ENCODE measurements around the gene NDUFS8. TPM values are rescaled to one million over a fixed set of nuclear protein-coding genes. Genes with fewer than 3 reads are reported as not detected.

Gene NDUFS8
- total RNA-seq, 1 donor from 2014 or later, result 93.7 TPM

DNA sequence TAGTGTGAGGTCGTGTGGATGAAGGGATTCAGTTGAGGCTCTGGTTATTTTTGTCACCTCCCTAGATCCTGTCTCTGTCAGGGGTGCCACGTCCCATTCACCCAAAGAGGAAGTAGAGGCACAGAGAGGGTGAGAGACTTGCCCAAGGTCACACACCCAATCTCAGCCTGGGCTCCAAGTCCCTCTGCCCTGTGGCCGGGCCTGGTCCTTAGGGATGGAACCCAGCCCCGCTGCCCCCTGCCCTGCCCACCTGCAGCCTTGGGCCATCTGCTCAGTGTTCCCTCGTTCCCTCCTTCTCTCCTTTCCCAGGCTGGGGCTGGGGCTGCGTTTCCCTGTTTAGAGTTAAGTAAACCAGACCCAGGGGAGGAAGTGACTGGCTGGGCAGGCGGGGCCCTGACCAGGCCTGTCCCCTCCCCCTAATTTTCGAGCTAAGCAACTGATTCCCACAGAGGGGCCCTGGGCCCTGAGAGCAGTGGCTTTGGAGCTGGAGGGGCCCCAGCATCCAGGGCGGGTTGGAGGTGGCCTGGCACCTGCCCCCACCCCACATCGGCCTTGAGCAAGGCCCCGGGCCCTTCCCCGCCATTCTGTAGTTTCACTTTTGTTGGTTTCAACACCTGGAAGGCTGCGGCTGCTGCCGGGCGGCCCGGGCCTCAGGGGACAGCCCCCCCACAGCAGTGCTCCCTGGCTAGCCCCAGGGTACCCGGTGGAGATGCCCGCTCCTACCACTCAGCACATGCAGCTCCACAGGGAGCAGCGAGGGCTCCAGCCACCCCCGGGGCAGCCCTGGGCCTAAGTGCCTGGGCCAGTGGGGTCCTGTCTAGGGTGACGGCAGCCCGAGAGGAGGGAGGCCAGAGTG, 9.8 kb downstream of the NDUFS8 start:
- CTCF ChIA-PET, result no interaction called here
- intact Hi-C loops (cut with micrococcal nuclease), result loop anchor here (1.0 to 2.0 kb wide), 3 partner anchors 10 to 81 kb away; partner anchors contain the start of genes CHKA and NDUFS8

DNA sequence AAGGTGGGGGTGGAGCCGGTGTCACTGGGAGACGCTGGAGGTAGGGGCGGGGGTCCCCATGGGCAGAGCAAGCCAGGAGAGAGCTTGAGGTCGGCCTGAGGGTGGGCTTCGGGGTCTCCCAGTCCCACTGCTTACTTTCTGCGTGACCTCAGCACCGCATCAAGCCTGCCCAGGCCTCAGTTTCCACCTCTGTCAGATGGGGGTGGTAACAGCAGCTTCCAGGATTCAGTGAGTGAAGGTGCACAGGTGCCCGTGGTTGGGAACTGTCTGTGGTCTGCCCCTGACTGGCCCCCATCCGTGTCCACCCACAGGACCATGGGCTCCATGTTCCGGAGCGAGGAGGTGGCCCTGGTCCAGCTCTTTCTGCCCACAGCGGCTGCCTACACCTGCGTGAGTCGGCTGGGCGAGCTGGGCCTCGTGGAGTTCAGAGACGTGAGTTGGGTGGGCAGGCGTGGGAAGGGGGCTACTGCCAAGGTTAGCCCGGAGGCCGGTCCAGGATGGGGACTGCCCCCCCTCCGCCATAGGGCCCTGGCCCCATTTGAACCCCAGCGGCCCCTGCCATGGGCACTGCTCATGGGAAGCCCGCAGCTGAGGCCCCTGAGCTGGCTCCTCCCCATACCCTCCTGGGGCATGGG, 10.6 kb downstream of the NDUFS8 start:
- no peak for ATAC-seq (ENCODE audit: low read depth)
- intact Hi-C loops (cut with micrococcal nuclease), result loop anchor here (1.0 to 2.0 kb wide), 3 partner anchors 11 to 80 kb away; partner anchors contain the start of genes CHKA and NDUFS8
- Mint-ChIP-seq H3K27me3 (no peaks in the 10 kb centered on the region), H3K4me1 (peaks cover 38% of the 10 kb centered on the region), H3K36me3 (ENCODE audit: low read depth) (peaks cover 26% of the 10 kb centered on the region), H3K27ac (peak overlapping the region; percentile 92), H3K9me3 (no peaks in the 10 kb centered on the region), H3K4me3 (peak overlapping the region; percentile 88)
- DNase-seq, result peak; percentile 11
- TF ChIP-seq, protein P1, sequence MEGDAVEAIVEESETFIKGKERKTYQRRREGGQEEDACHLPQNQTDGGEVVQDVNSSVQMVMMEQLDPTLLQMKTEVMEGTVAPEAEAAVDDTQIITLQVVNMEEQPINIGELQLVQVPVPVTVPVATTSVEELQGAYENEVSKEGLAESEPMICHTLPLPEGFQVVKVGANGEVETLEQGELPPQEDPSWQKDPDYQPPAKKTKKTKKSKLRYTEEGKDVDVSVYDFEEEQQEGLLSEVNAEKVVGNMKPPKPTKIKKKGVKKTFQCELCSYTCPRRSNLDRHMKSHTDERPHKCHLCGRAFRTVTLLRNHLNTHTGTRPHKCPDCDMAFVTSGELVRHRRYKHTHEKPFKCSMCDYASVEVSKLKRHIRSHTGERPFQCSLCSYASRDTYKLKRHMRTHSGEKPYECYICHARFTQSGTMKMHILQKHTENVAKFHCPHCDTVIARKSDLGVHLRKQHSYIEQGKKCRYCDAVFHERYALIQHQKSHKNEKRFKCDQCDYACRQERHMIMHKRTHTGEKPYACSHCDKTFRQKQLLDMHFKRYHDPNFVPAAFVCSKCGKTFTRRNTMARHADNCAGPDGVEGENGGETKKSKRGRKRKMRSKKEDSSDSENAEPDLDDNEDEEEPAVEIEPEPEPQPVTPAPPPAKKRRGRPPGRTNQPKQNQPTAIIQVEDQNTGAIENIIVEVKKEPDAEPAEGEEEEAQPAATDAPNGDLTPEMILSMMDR (IDR thresholded peaks at IDR 0.05), result no peak
- ChIA-PET POLR2A (interaction anchor here (0.6 to 3.5 kb wide), 6 partner anchors 10 to 1728 kb away, joined by 3 to 12 read pairs (median 4); partner anchors contain the start of gene NDUFS8), CTCF (no interaction called here)

More for the DNA sequence above, 9.8 kb downstream of the NDUFS8 start:
- Mint-ChIP-seq H3K9me3 (no peaks in the 10 kb centered on the region), H3K4me1 (peaks cover 38% of the 10 kb centered on the region), H3K4me3 (peak overlapping the region; percentile 88), H3K36me3 (ENCODE audit: low read depth) (peaks cover 23% of the 10 kb centered on the region), H3K27ac (peak overlapping the region; percentile 92), H3K27me3 (no peaks in the 10 kb centered on the region)
- peak; percentile 71 for DNase-seq
- peak; percentile 75 for ATAC-seq (ENCODE audit: low read depth)
- TF ChIP-seq, protein P1 (IDR thresholded peaks at IDR 0.05), result no peak
- POLR2A ChIA-PET, result interaction anchor here (0.6 to 3.5 kb wide), 8 partner anchors 10 to 1728 kb away, joined by 3 to 12 read pairs (median 3); partner anchors contain the start of genes ALDH3B1 and NDUFS8

DNA sequence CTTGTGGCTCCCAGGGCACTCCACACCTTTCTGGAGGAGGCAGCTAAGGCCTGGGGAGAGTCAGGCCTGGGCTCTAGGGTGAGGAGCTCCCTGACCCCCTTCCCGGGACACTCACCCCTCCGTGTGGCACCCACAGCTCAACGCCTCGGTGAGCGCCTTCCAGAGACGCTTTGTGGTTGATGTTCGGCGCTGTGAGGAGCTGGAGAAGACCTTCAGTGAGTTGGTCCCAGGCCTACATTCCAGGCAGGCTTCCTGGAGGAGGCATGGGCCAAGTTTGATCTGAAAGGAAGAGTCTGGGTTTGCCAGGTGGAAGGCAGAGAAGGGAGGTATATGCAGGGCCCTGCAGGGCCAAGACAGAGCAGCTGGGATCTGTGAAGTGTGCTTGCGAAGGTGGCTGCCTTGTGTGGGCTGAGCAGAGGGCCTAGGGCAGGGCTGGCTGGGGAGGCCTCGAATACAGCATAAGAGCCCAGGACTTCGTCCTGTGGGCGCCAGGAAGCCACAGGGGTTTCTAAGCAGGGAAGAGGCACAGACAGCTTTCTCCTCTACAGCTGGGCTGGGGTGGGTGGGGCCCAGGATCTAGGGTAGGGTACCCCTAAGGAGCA, 11.2 kb downstream of the NDUFS8 start:
- intact Hi-C loops (cut with micrococcal nuclease), result loop anchor here (2.0 kb wide), 1 partner anchor 39 kb away; no protein-coding TSS in a partner anchor
- TF ChIP-seq, protein P1 (IDR thresholded peaks at IDR 0.05), result no peak
- no peak for ATAC-seq (ENCODE audit: low read depth)
- no peaks in the 10 kb centered on the region for H3K27me3 Mint-ChIP-seq
- DNase-seq, result peak; percentile 13
- H3K4me1 Mint-ChIP-seq, result peaks cover 36% of the 10 kb centered on the region
- CTCF ChIA-PET, result no interaction called here
- no peak overlapping the region for H3K27ac Mint-ChIP-seq
- H3K4me3 Mint-ChIP-seq, result no peak overlapping the region
- H3K9me3 Mint-ChIP-seq, result no peaks in the 10 kb centered on the region
- peaks cover 31% of the 10 kb centered on the region for H3K36me3 Mint-ChIP-seq (ENCODE audit: low read depth)
- POLR2A ChIA-PET, result interaction anchor here (0.6 to 3.5 kb wide), 4 partner anchors 11 to 1729 kb away, joined by 3 to 12 read pairs (median 8); partner anchors contain the start of gene NDUFS8

DNA sequence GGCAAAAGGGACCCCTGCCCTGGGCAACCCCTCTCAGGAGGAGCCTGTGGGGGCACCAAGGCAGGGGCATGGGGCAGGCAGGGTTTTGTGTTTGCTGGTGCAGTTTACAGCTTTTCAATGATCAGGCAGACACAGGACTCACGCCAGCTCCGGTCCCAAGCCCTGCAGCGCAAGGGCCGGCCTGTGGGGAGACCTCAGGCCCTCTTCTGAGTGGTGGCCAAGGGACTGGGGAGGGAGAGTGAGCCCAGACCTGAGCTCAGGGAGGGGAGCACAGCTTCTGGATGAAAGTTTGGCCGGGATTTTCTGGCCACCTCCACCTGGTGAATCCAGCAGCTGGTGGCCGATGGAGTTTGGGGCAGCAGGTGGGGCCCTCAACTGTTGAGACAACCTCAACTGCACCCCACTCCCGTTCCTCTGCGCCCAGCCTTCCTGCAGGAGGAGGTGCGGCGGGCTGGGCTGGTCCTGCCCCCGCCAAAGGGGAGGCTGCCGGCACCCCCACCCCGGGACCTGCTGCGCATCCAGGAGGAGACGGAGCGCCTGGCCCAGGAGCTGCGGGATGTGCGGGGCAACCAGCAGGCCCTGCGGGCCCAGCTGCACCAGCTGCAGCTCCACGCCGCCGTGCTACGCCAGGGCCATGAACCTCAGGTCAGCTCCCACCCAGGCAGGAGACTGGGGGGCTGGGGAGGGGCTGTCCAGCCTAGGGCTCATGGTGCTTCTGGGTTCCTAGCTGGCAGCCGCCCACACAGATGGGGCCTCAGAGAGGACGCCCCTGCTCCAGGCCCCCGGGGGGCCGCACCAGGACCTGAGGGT, 11.9 kb downstream of the NDUFS8 start:
- Mint-ChIP-seq H3K4me3 (no peak overlapping the region), H3K36me3 (ENCODE audit: low read depth) (peaks cover 37% of the 10 kb centered on the region), H3K27ac (no peak overlapping the region), H3K27me3 (no peaks in the 10 kb centered on the region), H3K4me1 (peaks cover 29% of the 10 kb centered on the region), H3K9me3 (no peaks in the 10 kb centered on the region)
- TF ChIP-seq, protein P1 (IDR thresholded peaks at IDR 0.05), result no peak
- peak; percentile 12 for DNase-seq
- ATAC-seq (ENCODE audit: low read depth), result no peak
- CTCF ChIA-PET, result interaction anchor here (1.5 kb wide), 1 partner anchor 167 kb away, joined by 4 read pairs; no protein-coding TSS in a partner anchor
- POLR2A ChIA-PET, result interaction anchor here (3.5 kb wide), 1 partner anchor 12 kb away, joined by 12 read pairs; the partner anchor contains the start of gene NDUFS8
- intact Hi-C loops (cut with micrococcal nuclease), result no loop called here

Data from activated B cell treated with CpG ODN at 0.5 μM for 24 hours (primary cell).